WTC11 (cell line): ENCODE data around the gene RIPOR2. TPM values are rescaled to one million over a fixed set of nuclear protein-coding genes. Genes with fewer than 3 reads are reported as not detected.

Experiments used
- ATAC-seq: fragments of 200-7000 bp; cut with Tn5 transposase; 2 replicates; pipeline ENCODE4 v1.10.0; 2021; ENCODE audit warnings: mild to moderate bottlenecking, moderate library complexity
- CTCF ChIA-PET: fragments of 300-600 bp; sonication (Branson Sonifier 250); formaldehyde crosslinking; loops from one replicate; lab custom pipeline; 2021; ENCODE audit warnings: antibody characterized with exemption; lab: Charles Lee
- POLR2A ChIA-PET: fragments of 350-600 bp; sonication (Branson Sonifier 250); formaldehyde crosslinking; loops from one replicate; lab custom pipeline; 2021; ENCODE audit warnings: antibody characterized with exemption; lab: Charles Lee
- DNase-seq: peaks from one replicate; pipeline ENCODE4 v3.0.0; 2021; ENCODE audit warnings: low spot score
- H3K27ac Mint-ChIP-seq: 2 replicates; pipeline ENCODE4 v1.8.0; 2021; ENCODE audit warnings: mixed read lengths
- H3K27me3 Mint-ChIP-seq: 2 replicates; pipeline ENCODE4 v1.8.0; 2021; ENCODE audit warnings: low read depth, mild to moderate bottlenecking, moderate library complexity, mixed read lengths
- H3K36me3 Mint-ChIP-seq: 2 replicates; pipeline ENCODE4 v1.8.0; 2021; ENCODE audit warnings: mixed read lengths
- H3K4me1 Mint-ChIP-seq: 2 replicates; pipeline ENCODE4 v1.8.0; 2022; ENCODE audit warnings: mixed read lengths
- H3K4me3 Mint-ChIP-seq: 2 replicates; pipeline ENCODE4 v1.8.0; 2021; ENCODE audit warnings: mild to moderate bottlenecking, moderate library complexity, mixed read lengths
- H3K9me3 Mint-ChIP-seq: 2 replicates; pipeline ENCODE4 v1.8.0; 2021; ENCODE audit warnings: mixed read lengths
- AR ChIP-seq: fragments of 250-450 bp; sonication (Bioruptor Pico); IDR thresholded peaks from 2 replicates; pipeline ENCODE4 v1.9.0; 2021; ENCODE audit warnings: mild to moderate bottlenecking
- ATF2 ChIP-seq: sonication (generic); formaldehyde crosslinking; IDR thresholded peaks from 2 replicates; pipeline ENCODE4 v1.8.1; 2022; ENCODE audit warnings: low read depth, missing genetic modification reagents, borderline replicate concordance
- ATF6 ChIP-seq: sonication (generic); formaldehyde crosslinking; IDR thresholded peaks from 2 replicates; pipeline ENCODE4 v1.8.1; 2023; ENCODE audit warnings: mild to moderate bottlenecking, missing genetic modification reagents
- CDX4 ChIP-seq: fragments of 250-450 bp; sonication (Bioruptor Pico); IDR thresholded peaks from 2 replicates; pipeline ENCODE4 v1.9.0; 2021; ENCODE audit warnings: moderate library complexity, mild to moderate bottlenecking, inconsistent platforms, borderline replicate concordance
- CREB1 ChIP-seq: sonication (generic); formaldehyde crosslinking; IDR thresholded peaks from 2 replicates; pipeline ENCODE4 v1.8.0; 2023; ENCODE audit warnings: mild to moderate bottlenecking, missing genetic modification reagents
- ERG ChIP-seq: fragments of 250-450 bp; sonication (Bioruptor Pico); IDR thresholded peaks from 2 replicates; pipeline ENCODE4 v1.8.0; 2021; ENCODE audit warnings: mild to moderate bottlenecking
- FOXP4 ChIP-seq: sonication (generic); formaldehyde crosslinking; IDR thresholded peaks from 2 replicates; pipeline ENCODE4 v1.8.0; 2022; ENCODE audit warnings: mild to moderate bottlenecking, missing genetic modification reagents
- MLX ChIP-seq: sonication (generic); formaldehyde crosslinking; IDR thresholded peaks from 2 replicates; pipeline ENCODE4 v1.8.1; 2023; ENCODE audit warnings: mild to moderate bottlenecking, missing genetic modification reagents, moderate library complexity
- MXD4 ChIP-seq: fragments of 250-450 bp; sonication (Bioruptor Pico); IDR thresholded peaks from 2 replicates; pipeline ENCODE4 v1.8.0; 2021; ENCODE audit warnings: mild to moderate bottlenecking, moderate library complexity, borderline replicate concordance
- RORB ChIP-seq: fragments of 250-450 bp; sonication (Bioruptor Pico); IDR thresholded peaks from 2 replicates; pipeline ENCODE4 v1.9.0; 2021; ENCODE audit warnings: mild to moderate bottlenecking
- ZBTB21 ChIP-seq: sonication (generic); formaldehyde crosslinking; IDR thresholded peaks from 2 replicates; pipeline ENCODE4 v1.8.1; 2023; ENCODE audit warnings: mild to moderate bottlenecking, missing genetic modification reagents, borderline replicate concordance
- ZBTB43 ChIP-seq: sonication (generic); formaldehyde crosslinking; IDR thresholded peaks from 2 replicates; pipeline ENCODE4 v1.8.1; 2023; ENCODE audit warnings: mild to moderate bottlenecking, missing genetic modification reagents
- ZNF263 ChIP-seq: sonication (generic); formaldehyde crosslinking; IDR thresholded peaks from 2 replicates; pipeline ENCODE4 v1.8.1; 2022; ENCODE audit warnings: low read depth, mild to moderate bottlenecking, moderate library complexity, missing genetic modification reagents
- ZNF281 ChIP-seq: sonication (generic); formaldehyde crosslinking; IDR thresholded peaks from 2 replicates; pipeline ENCODE4 v1.8.0; 2023; ENCODE audit warnings: mild to moderate bottlenecking, missing genetic modification reagents
- ZNF396 ChIP-seq: fragments of 250-450 bp; sonication (Bioruptor Pico); IDR thresholded peaks from 2 replicates; pipeline ENCODE4 v1.8.0; 2021; ENCODE audit warnings: mild to moderate bottlenecking, moderate library complexity, borderline replicate concordance
- ZNF671 ChIP-seq: fragments of 250-450 bp; sonication (Bioruptor Pico); IDR thresholded peaks from 2 replicates; pipeline ENCODE4 v1.8.0; 2021; ENCODE audit warnings: mild to moderate bottlenecking
- total RNA-seq: library from RNA; stranded (reverse); gene quantifications from 3 replicates; pipeline ENCODE4 v1.2.3, GENCODE V29; 2021

RIPOR2 gene
- total RNA-seq, 1 experiment from 2014 or later, result 13.5 TPM

GRCh38 chr6:24927985-24928745 is 7.6 kb downstream of the RIPOR2 start (continued):
- no peak for TF ChIP-seq ERG

- Mint-ChIP-seq H3K36me3 (peaks cover 5% of the 10 kb centered on the region), H3K27me3 (no peaks in the 10 kb centered on the region), H3K4me1 (peaks cover 55% of the 10 kb centered on the region), H3K27ac (no peak overlapping the region), H3K9me3 (peaks cover 12% of the 10 kb centered on the region), H3K4me3 (no peak overlapping the region)
- DNase-seq (no peak), ATAC-seq (no peak)
- POLR2A ChIA-PET, result no interaction called here
- CTCF ChIA-PET, result no interaction called here
- no peak for TF ChIP-seq MXD4 (CRISPR knock-in tag)
- TF ChIP-seq RORB, result no peak
- TF ChIP-seq FOXP4 (CRISPR knock-in tag), result no peak
- TF ChIP-seq ZBTB43, result no peak
- no peak for TF ChIP-seq CDX4 (CRISPR knock-in tag)
- no peak for TF ChIP-seq ZNF263 (CRISPR knock-in tag)
- no peak for TF ChIP-seq ZNF671
- TF ChIP-seq ATF2 (CRISPR knock-in tag), result no peak
- no peak for TF ChIP-seq ZNF281
- TF ChIP-seq ZBTB21 (CRISPR knock-in tag), result no peak
- no peak for TF ChIP-seq ATF6 (CRISPR knock-in tag)
- no peak for TF ChIP-seq CREB1 (CRISPR knock-in tag)
- no peak for TF ChIP-seq MLX (CRISPR knock-in tag)
- TF ChIP-seq ZNF396, result no peak
- no peak for TF ChIP-seq AR
These were observed 8.3 kb downstream of the RIPOR2 start for GRCh38 chr6:24927277-24927955.
